Measurements from ENCODE around the gene THOC6. TPM values are rescaled to one million over a fixed set of nuclear protein-coding genes. Genes with fewer than 3 reads are reported as not detected.

Gene THOC6
- total RNA-seq, 1 donor from 2014 or later: 16.6 TPM

Small RNA genes within 50 kb of the gene (small RNA-seq; reads per million reads assigned to genes)
- not detected for gene LINC00514

Other genes starting within 250 kb of the THOC6 start
- gene ELOB, start 246.8 kb upstream of the THOC6 start, total RNA-seq (ENCODE audit: low replicate concordance): 210 and 402 TPM in 2 replicates
- gene PRSS33, start 236.5 kb upstream of the THOC6 start, total RNA-seq (ENCODE audit: low replicate concordance): 0.40 and 0.73 TPM in 2 replicates
- not detected in 2 replicates for gene PRSS41, start 225.6 kb upstream of the THOC6 start, total RNA-seq (ENCODE audit: low replicate concordance)
- not detected in 2 replicates for gene PRSS21, start 206.8 kb upstream of the THOC6 start, total RNA-seq (ENCODE audit: low replicate concordance)
- not detected in 2 replicates for gene ZG16B, start 193.7 kb upstream of the THOC6 start, total RNA-seq (ENCODE audit: low replicate concordance)
- gene PRSS22, start 165.9 kb upstream of the THOC6 start, total RNA-seq (ENCODE audit: low replicate concordance): not detected in 2 replicates
- gene FLYWCH2, start 140.8 kb upstream of the THOC6 start, total RNA-seq (ENCODE audit: low replicate concordance): 15.8 and 46.5 TPM in 2 replicates
- gene FLYWCH1, start 112.1 kb upstream of the THOC6 start, total RNA-seq (ENCODE audit: low replicate concordance): 5.1 and 16.1 TPM in 2 replicates
- gene KREMEN2, start 59.8 kb upstream of the THOC6 start, total RNA-seq (ENCODE audit: low replicate concordance): 0.51 and 5.6 TPM in 2 replicates
- gene PAQR4, start 54.7 kb upstream of the THOC6 start, total RNA-seq (ENCODE audit: low replicate concordance): 3.3 and 15.4 TPM in 2 replicates
- gene PKMYT1, start 43.6 kb upstream of the THOC6 start, total RNA-seq (ENCODE audit: low replicate concordance): 4.6 and 38.5 TPM in 2 replicates
- gene CLDN9, start 11.1 kb upstream of the THOC6 start, total RNA-seq (ENCODE audit: low replicate concordance): not detected in 2 replicates
- gene CLDN6, start 5.9 kb upstream of the THOC6 start, total RNA-seq (ENCODE audit: low replicate concordance): 31.6 and 60.0 TPM in 2 replicates
- 6.7 and 14.3 TPM in 2 replicates for gene TNFRSF12A, start 3.7 kb upstream of the THOC6 start, total RNA-seq (ENCODE audit: low replicate concordance)
- gene HCFC1R1, start 93 bp upstream of the THOC6 start, total RNA-seq (ENCODE audit: low replicate concordance): 1.6 and 15.7 TPM in 2 replicates
- gene BICDL2, start 12.9 kb downstream of the THOC6 start, total RNA-seq (ENCODE audit: low replicate concordance): 0.12 TPM in 1 of 2 replicates, not detected in the other
- gene MMP25, start 22.5 kb downstream of the THOC6 start, total RNA-seq (ENCODE audit: low replicate concordance): 0.58 and 0.62 TPM in 2 replicates
- 1.4 TPM in 1 of 2 replicates, not detected in the other for gene IL32, start 41.6 kb downstream of the THOC6 start, total RNA-seq (ENCODE audit: low replicate concordance)
- 5.4 and 16.2 TPM in 2 replicates for gene ZSCAN10, start 75.3 kb downstream of the THOC6 start, total RNA-seq (ENCODE audit: low replicate concordance)
- gene ZNF205, start 88.6 kb downstream of the THOC6 start, total RNA-seq (ENCODE audit: low replicate concordance): 5.4 and 19.6 TPM in 2 replicates
- gene ZNF213, start 111.0 kb downstream of the THOC6 start, total RNA-seq (ENCODE audit: low replicate concordance): 1.3 and 4.0 TPM in 2 replicates
- gene OR1F1, start 164.2 kb downstream of the THOC6 start, total RNA-seq (ENCODE audit: low replicate concordance): not detected in 2 replicates
- 9.4 and 10.1 TPM in 2 replicates for gene ZNF200, start 211.1 kb downstream of the THOC6 start, total RNA-seq (ENCODE audit: low replicate concordance)
- gene MEFV, start 232.6 kb downstream of the THOC6 start, total RNA-seq (ENCODE audit: low replicate concordance): not detected in 2 replicates

Measured in neural progenitor cell (in vitro differentiated cells).